ENCODE results near the gene FOXRED2.

DNA sequence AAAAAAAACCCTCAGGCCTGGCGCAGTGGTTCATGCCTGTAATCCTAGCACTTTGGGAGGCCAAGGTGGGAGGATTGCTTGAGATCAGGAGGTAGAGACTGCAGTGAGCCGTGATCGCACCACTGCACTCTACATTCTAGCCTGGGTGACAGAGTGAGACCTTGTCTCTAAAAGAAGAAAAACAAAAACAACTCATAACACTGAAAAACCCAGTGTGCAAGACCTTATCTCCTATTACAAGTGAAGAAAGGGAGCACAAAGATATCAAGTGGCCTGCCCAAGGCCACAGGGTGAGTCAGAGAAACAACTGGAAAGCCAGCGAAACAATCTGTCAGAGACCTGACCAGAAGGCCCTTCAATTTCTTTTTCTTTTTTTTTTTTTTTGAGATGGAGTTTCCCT lies 27.9 kb downstream of the FOXRED2 start:
- TF ChIP-seq POLR2A (IDR thresholded peaks at IDR 0.05; ENCODE audit: low read length) (no peak), GATA1 (IDR thresholded peaks at IDR 0.05; ENCODE audit: low read depth, low read length) (no peak)
